ENCODE measurements around the gene TRIO.

Gene TRIO

GRCh38 chr5:14395411-14395810, 252.3 kb downstream of the TRIO start:
- DNase-seq (ENCODE audit: low read depth), result no peak

GRCh38 chr5:14396066-14396465, 252.9 kb downstream of the TRIO start:
- no peak for DNase-seq (ENCODE audit: low read depth)

GRCh38 chr5:14396737-14397136, 253.6 kb downstream of the TRIO start:
- no peak for DNase-seq (ENCODE audit: low read depth)

GRCh38 chr5:14397717-14398116, 254.6 kb downstream of the TRIO start:
- no peak for DNase-seq (ENCODE audit: low read depth)

GRCh38 chr5:14399054-14399692, 256.0 kb downstream of the TRIO start:
- no peak for DNase-seq (ENCODE audit: low read depth)

GRCh38 chr5:14400085-14400484, 256.9 kb downstream of the TRIO start:
- DNase-seq (ENCODE audit: low read depth), result no peak

- no peak for DNase-seq (ENCODE audit: low read depth)
Observed at GRCh38 chr5:14400611-14401010, 257.5 kb downstream of the TRIO start.

- DNase-seq (ENCODE audit: low read depth), result no peak
Observed at GRCh38 chr5:14401639-14402038, 258.5 kb downstream of the TRIO start.

GRCh38 chr5:14402424-14402823, 259.3 kb downstream of the TRIO start:
- DNase-seq (ENCODE audit: low read depth), result no peak

GRCh38 chr5:14404780-14405179, 261.6 kb downstream of the TRIO start:
- DNase-seq (ENCODE audit: low read depth), result no peak

- DNase-seq (ENCODE audit: low read depth), result no peak
Observed at GRCh38 chr5:14405267-14405666, 262.1 kb downstream of the TRIO start.

- DNase-seq (ENCODE audit: low read depth), result no peak
Observed at GRCh38 chr5:14405706-14406553, 262.8 kb downstream of the TRIO start.

- DNase-seq (ENCODE audit: low read depth), result no peak
Observed at GRCh38 chr5:14406554-14406849, 263.4 kb downstream of the TRIO start.

GRCh38 chr5:14407051-14407450, 263.9 kb downstream of the TRIO start:
- DNase-seq (ENCODE audit: low read depth), result no peak

GRCh38 chr5:14407746-14408175, 264.6 kb downstream of the TRIO start:
- DNase-seq (ENCODE audit: low read depth), result no peak

GRCh38 chr5:14408969-14409586, 265.9 kb downstream of the TRIO start:
- DNase-seq (ENCODE audit: low read depth), result no peak

GRCh38 chr5:14410068-14410393, 266.9 kb downstream of the TRIO start:
- no peak for DNase-seq (ENCODE audit: low read depth)

- no peak for DNase-seq (ENCODE audit: low read depth)
Observed at GRCh38 chr5:14410394-14411201, 267.5 kb downstream of the TRIO start.

- no peak for DNase-seq (ENCODE audit: low read depth)
Observed at GRCh38 chr5:14411216-14411615, 268.1 kb downstream of the TRIO start.

GRCh38 chr5:14413331-14413750, 270.2 kb downstream of the TRIO start:
- no peak for DNase-seq (ENCODE audit: low read depth)

GRCh38 chr5:14414007-14414406, 270.9 kb downstream of the TRIO start:
- no peak for DNase-seq (ENCODE audit: low read depth)

- DNase-seq (ENCODE audit: low read depth), result no peak
Observed at GRCh38 chr5:14414656-14415023, 271.5 kb downstream of the TRIO start.

Measured in stimulated activated CD8-positive, alpha-beta memory T cell treated with anti-CD3 and anti-CD28 coated beads, Interleukin-12 subunit alpha, Interleukin-12 subunit beta, amount 100 ng/mL, for 4 hours (primary cell).